Islet precursor cell (in vitro differentiated cells): ENCODE measurements around the gene CLCA1.

Experiments used
- DNase-seq: peaks from one replicate; pipeline ENCODE4 v3.0.0-alpha.2; 2018

CLCA1 gene

DNA sequence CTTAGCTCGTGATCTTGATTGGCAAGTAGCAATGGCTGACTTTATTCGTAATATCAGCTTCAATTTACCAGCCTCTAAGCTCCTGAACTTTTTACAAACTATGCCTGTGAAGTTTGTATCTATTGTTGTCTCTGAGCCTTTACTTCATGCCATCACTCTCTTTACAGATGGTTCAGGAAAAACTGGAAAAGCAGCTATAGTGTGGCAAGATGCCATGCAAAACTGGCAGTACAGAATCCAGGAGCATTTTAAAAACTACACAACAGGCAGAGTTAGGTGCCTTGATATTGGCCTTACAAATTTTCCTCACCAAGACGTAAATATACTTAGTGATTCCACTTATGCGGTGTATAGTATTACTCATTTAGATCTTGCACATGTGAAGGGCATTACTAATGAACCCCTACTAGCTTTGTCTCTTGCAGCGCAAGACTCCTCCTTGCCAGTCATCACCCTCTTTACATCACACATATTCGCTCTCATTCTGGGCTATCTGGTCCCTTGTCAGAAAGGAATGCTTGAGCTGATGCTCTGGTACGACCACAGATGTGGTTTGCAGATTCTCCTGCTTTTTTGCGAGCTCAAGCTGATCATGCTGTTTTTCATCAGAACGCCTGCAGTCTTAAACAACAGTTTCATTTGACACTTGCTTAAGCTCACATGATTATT, 36.3 kb downstream of the CLCA1 start:
- DNase-seq, result peak; percentile 74

DNA sequence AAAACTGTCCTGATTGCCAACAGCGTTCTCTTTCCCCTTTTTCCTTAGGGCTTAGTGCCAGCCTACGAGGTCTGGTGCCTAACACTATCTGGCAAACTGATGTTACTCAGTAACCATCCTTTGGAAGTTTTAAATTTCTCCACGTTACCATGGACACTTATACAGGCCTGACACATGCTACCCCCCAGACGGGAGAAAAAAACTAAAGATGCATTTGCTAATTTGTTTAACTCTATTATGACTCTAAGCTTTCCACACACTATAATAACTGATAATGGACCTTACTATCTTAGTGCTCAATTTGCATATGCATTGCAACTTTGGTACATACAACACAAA, 36.8 kb downstream of the CLCA1 start:
- DNase-seq, result no peak

DNA sequence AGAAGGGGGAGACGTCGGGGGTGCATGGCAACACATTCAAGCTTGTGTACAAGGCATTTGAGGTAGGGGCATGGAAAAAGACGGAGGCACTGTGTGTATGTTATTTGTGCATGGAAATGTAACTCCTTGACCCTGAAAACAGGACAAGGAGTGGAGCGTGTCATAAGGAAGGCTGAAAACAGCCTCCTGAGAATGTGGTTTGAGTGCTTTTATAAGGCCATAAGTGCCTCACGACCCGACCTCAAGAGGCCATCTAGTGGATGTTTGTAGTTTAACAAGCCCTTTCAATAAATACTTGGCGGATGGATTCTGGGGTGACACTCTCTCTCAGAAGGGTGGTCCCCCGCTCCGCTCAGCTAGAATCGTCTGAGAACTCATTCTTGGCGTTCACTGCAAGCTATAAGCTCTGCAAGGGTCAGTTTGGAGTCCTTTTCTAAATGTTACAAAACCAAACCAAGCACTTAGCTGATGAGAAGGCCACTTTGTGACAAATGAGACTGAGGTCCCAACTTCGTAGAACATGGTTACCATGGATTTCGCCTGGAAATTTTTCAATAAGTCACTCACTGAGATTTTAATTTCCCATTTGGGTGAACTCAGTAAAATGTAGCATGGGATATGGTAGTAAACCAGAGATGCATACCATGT, 39.3 kb downstream of the CLCA1 start:
- DNase-seq, result no peak

DNA sequence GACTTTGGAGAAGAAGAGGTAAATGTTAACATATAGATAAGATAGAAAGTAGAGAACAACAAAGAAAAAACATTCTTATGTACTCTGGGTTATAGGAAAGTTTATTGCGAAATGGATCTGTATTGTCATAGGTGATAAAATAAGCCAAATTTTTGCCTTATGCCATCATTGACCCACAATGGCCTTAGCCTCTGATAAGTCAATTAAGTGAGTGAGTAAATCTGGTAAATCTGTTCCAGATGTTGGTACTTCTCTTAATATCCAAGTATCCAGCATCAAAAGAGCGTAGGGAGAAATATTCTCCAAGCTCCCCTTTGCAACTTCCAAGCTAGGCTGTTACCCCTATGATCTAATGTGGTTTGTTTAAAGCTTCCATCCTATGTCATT, 39.8 kb downstream of the CLCA1 start:
- DNase-seq, result no peak

DNA sequence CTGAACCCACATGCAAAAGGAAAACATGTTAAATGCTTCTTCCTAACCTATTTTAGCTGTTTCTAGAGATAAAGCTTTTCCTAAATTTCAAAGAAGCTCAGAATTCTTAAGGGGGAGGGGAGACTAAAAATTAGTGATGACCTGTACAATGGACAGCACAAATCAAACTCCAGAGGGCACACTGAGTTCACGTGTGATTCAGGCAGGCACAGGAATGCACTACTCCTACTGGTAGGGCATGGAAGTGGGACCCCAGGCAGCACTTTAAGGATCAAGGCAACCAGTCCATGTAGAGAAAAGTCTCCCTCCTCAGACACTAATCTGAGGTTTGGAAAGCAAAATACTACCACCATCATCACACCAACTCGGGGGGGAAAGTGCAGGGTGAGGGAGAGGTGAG, 46.9 kb downstream of the CLCA1 start:
- peak; percentile 77 for DNase-seq

DNA sequence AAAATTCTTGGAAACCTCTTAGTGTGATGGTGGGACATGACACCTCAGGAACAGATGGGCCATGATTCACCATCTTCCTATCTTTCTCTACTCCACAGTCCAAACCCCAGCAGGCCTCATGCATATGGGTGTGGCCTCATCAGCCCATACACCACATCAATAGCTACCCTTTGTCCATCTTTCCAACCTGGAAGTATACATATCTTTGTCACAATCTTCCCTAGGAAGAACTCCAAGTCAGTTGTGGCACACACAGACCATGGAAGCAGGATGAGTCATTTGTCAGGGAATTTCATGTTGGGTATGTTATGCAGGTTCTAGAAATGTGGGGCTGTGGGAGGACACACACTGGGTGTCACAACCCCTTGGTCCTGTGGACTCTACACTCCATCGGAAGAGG, 47.6 kb downstream of the CLCA1 start:
- DNase-seq, result peak; percentile 70

DNA sequence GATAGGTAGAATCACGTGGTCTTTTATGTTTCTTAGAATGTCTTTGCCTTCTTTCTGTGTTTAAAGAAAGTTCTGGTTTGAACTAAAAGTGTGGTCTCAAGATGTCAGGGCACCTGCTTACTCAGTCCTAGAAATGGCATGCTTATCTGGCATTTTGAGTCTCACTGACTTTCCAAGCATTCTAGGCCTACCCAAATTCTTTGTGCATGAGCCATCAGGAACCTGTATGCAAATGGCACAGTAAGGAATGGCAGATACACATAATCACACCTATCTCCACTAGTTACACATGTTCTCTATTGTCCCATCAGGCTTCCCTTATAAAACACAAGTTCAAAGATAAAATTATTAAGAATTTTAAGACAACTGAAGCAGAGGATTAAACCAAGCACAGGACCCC, 48.6 kb downstream of the CLCA1 start:
- peak; percentile 86 for DNase-seq

DNA sequence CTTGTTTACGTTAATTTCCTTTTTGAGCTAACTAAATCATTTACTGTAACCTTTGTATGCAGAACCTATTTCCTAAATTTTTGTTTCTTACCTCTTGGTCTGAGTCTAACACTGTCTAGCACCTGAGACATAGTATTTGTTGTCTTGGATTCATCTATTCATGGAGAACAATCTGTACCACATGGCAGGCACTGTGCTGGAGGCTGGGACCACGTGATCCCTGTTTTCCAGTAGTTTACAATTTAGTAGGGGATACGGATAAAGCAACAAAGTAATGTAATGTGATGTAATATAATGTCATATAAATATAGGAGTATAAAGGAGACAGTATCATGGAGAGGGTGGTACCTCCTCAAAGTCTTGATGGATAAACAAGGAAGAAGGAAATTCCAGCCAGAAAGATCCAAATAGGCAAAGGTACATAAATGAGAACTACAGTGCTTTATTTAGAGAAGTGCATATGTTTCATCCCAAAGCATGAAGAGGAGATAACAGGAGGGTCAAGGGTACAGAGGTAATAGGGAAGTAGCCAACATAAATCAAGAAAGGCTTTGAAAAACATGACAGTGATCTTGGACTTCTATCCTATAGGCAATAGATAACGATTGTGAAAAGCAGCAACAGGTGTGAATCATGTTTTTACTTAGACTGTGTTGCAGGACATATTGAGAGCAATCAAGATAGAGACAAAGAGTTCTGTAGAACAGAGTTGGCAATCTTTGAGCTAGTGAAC, 52.2 kb downstream of the CLCA1 start:
- no peak for DNase-seq

DNA sequence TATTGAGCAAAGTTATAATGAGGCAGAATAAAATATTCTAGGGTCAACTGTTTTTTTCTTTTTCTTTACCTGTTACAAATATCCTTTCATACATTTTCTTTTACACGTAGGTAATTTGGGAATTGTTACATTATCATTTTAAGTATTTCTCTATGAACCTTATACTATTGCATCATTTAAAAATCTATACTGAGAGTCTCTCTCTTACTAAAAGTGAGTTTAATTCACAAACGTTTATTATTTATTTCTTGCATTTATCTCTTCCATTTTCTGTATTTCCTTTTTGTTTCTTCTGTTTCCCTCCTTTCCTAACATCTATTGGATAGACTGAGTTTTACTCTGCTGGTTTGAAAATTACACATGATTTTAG, 52.8 kb downstream of the CLCA1 start:
- DNase-seq, result no peak

DNA sequence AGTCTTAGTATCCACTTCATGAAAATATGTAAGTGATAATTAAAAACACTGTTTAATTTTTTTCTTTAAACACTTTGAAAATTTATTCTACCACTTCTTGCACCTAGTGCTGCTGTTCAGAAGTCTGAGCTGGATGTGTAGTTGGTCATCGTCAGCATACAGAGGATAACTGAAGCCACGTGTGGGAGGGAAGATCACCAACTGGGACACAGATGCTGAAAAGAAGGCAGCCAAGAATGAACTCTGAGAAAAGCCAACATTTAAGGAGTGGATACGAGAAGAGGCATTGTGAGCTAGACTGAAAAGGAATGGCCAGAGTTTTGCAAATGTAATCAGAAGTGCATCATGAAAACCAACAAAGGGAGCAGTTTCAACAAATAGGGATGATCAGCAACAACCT, 53.5 kb downstream of the CLCA1 start:
- no peak for DNase-seq

DNA sequence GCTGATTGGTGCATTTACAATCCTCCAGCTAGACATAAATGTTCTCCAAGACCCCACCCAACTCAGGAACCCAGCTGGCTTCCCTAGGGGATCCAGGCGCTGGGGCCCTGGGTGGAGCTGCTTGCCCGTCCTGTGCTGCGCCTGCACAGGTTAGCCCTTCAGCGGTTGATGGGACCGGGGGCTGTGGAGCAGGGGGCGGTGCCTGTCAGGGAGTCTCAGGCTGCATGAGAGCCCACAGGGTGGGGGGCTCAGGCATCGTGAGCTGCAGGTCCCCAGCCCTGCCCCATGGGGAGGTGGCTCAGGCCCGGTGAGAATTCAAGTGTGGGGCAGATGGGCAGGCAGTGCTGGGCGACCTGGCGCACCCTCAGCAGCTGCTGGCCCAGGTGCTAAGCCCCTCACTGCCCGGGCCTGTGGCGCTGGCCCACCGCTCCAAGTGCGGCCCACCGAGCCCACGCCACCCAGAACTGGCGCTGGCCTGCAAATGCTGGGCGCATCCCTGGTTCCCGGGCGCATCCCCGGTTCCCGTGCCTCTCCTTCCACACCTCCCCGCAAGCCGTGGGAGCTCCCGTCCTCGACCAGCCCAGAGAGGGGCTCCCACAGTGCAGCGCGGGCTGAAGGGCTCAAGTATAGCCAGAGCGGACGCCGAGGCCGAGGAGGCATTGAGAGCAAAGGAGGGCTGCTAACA, 55.1 kb downstream of the CLCA1 start:
- no peak for DNase-seq

DNA sequence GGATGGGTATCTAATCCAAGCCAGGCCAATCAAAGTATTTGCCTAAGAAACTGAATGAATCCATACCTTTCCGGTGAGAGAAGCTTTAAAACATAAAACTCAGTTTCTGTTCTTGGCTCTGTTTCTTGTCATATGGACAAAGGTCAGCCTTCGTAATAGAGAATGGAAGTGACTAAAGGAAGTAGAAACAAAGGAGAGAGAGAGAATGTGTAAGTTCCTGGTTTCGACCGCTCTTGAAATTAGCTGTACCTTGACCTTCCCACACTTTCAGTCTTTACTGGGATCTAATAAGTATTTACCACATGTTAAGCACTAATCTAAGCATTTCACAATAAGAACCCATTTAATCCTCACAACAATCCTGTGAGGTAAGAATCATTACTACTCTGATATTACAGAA, 58.6 kb downstream of the CLCA1 start:
- DNase-seq, result no peak

DNA sequence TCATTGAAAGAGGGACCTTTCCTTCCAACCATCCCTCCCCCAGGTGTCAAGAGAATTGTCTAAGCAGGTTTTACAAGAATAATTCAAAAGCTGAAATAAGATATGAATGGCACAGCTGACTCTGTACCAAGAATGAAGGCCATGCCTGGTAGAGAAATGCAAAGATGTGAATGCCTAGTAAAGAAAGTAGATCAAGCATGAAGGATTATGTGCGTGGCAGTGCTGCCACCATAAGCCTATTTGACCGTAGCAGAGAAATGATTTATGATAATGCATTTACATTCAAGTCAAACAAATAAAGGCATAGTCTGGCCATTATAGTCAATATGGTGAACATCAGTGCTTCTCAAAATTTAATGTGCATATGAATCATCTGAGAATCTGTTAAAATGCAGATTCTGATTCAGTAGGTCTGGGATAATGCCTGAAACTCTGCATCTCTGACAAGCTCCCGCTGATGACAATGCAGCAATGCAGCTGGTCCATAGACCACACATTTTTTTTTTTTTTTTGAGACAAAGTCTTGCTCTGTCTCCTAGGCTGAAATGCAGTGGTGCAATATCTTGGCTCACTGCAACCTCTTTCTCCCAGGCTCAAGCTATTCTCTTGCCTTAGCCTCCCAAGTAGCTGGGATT, 61.6 kb downstream of the CLCA1 start:
- DNase-seq, result no peak

DNA sequence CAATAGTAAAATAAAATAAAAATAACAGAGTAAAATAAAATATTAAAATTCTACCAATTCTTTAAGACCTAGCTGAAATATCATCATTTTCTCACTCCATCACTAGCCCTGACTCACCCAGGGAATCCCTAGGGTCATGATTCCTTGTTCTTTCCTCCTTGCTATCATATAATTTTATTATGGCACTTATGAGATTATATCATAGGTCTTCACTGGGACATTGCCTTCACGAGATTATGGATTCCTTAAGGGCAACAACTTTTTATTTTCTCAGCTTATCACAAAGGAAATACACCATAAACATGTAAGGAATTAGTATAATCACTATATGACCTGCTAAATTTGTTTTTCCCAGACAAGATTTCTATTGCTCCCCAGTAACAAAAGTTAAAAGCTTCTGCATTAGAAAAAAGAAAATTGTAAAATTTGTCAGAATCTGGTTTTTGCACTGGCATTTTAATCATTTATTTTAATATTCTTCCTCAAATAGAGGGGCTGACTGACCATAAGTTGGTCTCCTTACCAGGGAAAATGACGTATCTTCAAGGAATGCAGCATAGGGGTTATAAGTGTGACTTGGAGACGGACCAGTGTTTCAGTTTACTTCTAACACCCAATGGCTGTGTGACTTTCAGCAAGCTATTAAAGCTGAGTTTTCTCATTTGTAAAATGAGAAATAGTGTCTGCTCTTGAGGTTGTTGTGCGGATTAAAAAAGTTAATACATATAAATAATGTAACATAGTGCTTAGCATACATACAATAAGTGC, 69.4 kb downstream of the CLCA1 start:
- DNase-seq, result no peak

DNA sequence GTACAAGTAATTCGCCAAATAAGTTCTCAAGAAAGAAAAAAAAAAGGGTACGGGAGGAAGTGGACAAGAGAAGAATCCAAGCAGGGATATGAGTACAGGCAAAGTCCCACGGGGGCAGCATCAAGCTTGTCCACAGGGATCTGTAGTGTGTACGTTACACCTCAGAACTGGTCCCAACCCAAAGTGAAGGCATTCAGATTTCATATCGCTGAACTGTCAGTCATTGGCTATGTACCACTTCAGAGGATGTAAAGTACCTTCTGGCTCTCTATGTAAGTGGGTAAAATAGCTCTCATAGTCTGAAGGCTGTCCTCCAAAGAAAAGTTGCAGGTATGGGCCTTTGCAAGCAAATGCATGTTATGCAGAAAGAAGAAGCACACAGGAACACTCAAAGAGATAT, 70.0 kb downstream of the CLCA1 start:
- DNase-seq, result no peak

DNA sequence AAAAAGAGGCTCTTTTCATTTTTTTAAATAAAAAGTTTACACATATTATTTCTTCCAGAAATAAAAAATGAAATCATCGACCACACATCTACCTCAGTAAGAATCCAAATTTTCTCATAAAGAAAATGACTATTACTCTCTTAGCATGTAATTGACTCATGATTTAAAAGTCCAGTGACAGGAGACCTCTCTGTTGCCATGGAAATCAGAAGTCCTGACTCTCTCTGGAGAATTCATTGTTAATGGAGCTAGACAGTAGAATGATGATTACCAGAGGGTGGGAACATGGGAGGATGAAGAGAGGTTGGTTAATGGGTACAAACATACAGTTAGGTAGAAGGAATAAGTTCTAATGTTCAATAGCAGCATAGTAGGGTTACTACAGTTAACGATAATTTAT, 73.1 kb downstream of the CLCA1 start:
- DNase-seq, result no peak

DNA sequence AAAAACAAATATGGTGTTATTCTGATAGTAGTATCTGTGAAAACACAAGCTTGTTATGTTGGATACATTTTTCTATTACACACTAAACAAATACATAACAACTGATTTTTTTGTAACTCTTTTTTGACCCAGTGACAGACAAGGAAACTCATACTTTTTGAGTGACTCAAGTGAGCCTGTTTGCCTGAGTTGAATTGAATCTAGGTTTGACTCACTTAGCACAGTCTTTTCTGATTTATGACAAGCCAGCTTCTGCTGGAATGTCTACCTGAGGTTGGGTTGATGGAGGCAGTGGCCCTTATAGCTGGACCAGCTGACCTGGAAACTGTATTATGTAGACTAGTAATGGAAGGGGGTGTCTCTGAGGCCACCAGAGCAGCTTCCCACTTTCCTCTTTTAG, 73.9 kb downstream of the CLCA1 start:
- DNase-seq, result no peak

DNA sequence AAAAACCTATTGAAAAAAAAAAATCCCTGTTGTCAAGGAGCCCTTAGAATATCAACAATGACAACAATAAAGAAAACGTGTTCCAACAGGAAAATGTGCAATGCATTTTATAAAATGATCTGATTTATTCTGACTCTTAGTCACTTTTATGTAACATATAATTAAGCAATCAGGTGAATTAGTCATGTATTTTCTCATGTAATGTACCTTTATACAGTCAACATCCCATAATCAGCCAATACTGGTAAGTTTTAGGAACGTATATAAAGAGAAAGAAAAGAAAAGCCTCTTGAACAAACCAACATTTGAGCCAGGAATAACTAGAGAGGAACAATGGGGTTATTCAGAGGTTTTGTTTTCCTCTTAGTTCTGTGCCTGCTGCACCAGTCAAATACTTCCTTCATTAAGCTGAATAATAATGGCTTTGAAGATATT, 78.1 kb downstream of the CLCA1 start, which contains the start of gene CLCA4:
Gene CLCA4, plus strand, starts transcription at position 292 of the 435 bp plus-strand sequence. Its CDS starts 42 bp downstream, at position 334.
- DNase-seq, result no peak

DNA sequence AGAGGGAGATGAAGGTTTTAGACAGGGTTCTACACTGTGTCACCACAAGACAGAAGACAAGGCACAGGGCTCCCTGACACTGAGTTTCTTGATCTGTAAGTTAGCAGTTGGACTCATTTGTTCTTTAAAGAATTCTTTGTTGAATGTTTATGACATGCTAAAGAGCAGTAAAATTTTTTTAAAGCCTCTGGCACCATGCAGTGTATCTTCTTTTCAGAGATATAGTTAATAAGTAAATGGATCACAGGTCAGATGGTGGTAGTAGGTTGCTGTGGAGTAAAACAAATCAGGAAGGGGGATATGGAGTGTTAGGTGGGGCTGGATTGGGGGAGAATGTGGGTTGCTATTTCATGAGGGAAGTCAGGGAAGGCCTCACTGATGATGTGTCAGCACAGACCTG, 80.1 kb downstream of the CLCA1 start:
- no peak for DNase-seq
